MM.1S (cell line): Measurements from ENCODE around the gene CCDC77.

Source experiments
- DNase-seq: peaks from one replicate; pipeline ENCODE4 v3.0.0-alpha.2; 2015
- H2AFZ ChIP-seq: fragments of 300-600 bp; sonication (generic); 2 replicates; pipeline ENCODE4 v1.6.0; 2016; ENCODE audit warnings: antibody characterized with exemption, low read length
- H3F3A ChIP-seq: fragments of 300-600 bp; sonication (generic); 2 replicates; pipeline ENCODE4 v1.6.1; 2016; ENCODE audit warnings: mild to moderate bottlenecking, antibody characterized with exemption, low read length, moderate library complexity, mixed read lengths; ENCODE audit not compliant: insufficient read depth
- H3K27ac ChIP-seq: fragments of 300-600 bp; sonication (generic); 2 replicates; pipeline ENCODE4 v1.5.1; 2016; ENCODE audit warnings: mild to moderate bottlenecking, low read length
- H3K27me3 ChIP-seq: fragments of 300-600 bp; sonication (generic); replicated peaks from 2 replicates; pipeline ENCODE4 v1.6.0; 2016; ENCODE audit warnings: low read length; ENCODE audit not compliant: insufficient read depth
- H3K36me3 ChIP-seq: fragments of 300-600 bp; sonication (generic); replicated peaks from 2 replicates; pipeline ENCODE4 v1.6.1; 2016; ENCODE audit warnings: mild to moderate bottlenecking, low read length, mixed read lengths; ENCODE audit not compliant: insufficient read depth
- H3K4me1 ChIP-seq: fragments of 300-600 bp; sonication (generic); 2 replicates; pipeline ENCODE4 v1.6.1; 2016; ENCODE audit warnings: low read length, mixed read lengths
- H3K4me2 ChIP-seq: fragments of 300-600 bp; sonication (generic); 2 replicates; pipeline ENCODE4 v1.6.0; 2016; ENCODE audit warnings: low read depth, low read length
- H3K4me3 ChIP-seq: fragments of 300-600 bp; sonication (generic); 2 replicates; pipeline ENCODE4 v1.5.1; 2016; ENCODE audit warnings: low read length, mixed read lengths
- H3K79me2 ChIP-seq: fragments of 300-600 bp; sonication (generic); 2 replicates; pipeline ENCODE4 v1.6.1; 2016; ENCODE audit warnings: mixed run types, low read length, mixed read lengths
- H3K9ac ChIP-seq: fragments of 300-600 bp; sonication (generic); 2 replicates; pipeline ENCODE4 v1.6.1; 2016; ENCODE audit warnings: low read length, mixed read lengths
- H3K9me2 ChIP-seq: fragments of 300-600 bp; sonication (generic); replicated peaks from 2 replicates; pipeline ENCODE4 v1.6.1; 2016; ENCODE audit warnings: mild to moderate bottlenecking, low read length, mixed read lengths; ENCODE audit not compliant: insufficient read depth
- H3K9me3 ChIP-seq: fragments of 300-600 bp; sonication (generic); replicated peaks from 2 replicates; pipeline ENCODE4 v1.6.1; 2016; ENCODE audit warnings: mild to moderate bottlenecking, low read length, mixed read lengths; ENCODE audit not compliant: insufficient read depth
- H4K20me1 ChIP-seq: fragments of 300-600 bp; sonication (generic); 2 replicates; pipeline ENCODE4 v1.6.1; 2016; ENCODE audit warnings: mild to moderate bottlenecking, low read length, moderate library complexity, mixed read lengths; ENCODE audit not compliant: insufficient read depth
- EZH2 ChIP-seq: fragments of 300-600 bp; sonication (generic); optimal IDR thresholded peaks from 2 replicates; pipeline ENCODE3; 2017; ENCODE audit warnings: low read depth, mild to moderate bottlenecking, antibody characterized with exemption, low read length, mixed read lengths
- EZH2phosphoT487 ChIP-seq: fragments of 300-600 bp; sonication (generic); IDR thresholded peaks from 2 replicates; pipeline ENCODE4 v1.6.1; 2018; ENCODE audit warnings: antibody characterized with exemption, low read length
- TF ChIP-seq, protein P1 (sequence below): fragments of 300-600 bp; sonication (generic); IDR thresholded peaks from 2 replicates; pipeline ENCODE4 v1.5.1; 2016; ENCODE audit warnings: antibody characterized with exemption, low read length, mixed read lengths

CCDC77 gene

DNA sequence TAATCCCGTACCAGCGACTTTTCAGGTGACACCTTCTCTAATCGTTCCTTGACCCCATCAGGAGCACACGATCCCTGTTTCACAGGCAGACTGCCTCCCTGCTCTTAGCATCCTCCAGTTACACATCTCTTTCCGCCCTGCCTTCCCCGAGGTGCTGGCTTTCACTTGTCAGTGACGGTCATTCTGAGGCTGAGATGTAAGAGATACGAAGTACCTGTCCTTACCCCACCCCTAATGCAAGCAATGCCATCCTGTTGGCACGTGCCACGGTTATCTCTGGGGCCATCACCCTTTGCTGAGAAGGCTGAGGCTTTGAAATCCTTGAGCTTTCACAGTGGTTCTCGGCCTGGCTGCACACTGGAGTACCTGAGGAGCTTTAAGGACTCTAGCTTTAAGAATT is 82.7 kb downstream of the CCDC77 start:
- no peaks in the 10 kb centered on the region for H3K9me3 ChIP-seq
- no peak overlapping the region for H3K4me3 ChIP-seq
- no peaks in the 10 kb centered on the region for H3K79me2 ChIP-seq
- H3K27ac ChIP-seq: no peak overlapping the region
- H3K4me1 ChIP-seq: no peaks in the 10 kb centered on the region
- TF ChIP-seq, protein P1, sequence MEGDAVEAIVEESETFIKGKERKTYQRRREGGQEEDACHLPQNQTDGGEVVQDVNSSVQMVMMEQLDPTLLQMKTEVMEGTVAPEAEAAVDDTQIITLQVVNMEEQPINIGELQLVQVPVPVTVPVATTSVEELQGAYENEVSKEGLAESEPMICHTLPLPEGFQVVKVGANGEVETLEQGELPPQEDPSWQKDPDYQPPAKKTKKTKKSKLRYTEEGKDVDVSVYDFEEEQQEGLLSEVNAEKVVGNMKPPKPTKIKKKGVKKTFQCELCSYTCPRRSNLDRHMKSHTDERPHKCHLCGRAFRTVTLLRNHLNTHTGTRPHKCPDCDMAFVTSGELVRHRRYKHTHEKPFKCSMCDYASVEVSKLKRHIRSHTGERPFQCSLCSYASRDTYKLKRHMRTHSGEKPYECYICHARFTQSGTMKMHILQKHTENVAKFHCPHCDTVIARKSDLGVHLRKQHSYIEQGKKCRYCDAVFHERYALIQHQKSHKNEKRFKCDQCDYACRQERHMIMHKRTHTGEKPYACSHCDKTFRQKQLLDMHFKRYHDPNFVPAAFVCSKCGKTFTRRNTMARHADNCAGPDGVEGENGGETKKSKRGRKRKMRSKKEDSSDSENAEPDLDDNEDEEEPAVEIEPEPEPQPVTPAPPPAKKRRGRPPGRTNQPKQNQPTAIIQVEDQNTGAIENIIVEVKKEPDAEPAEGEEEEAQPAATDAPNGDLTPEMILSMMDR: no peak
- no peak for TF ChIP-seq EZH2phosphoT487
- TF ChIP-seq EZH2: no peak
- no peak overlapping the region for H2AFZ ChIP-seq
- no peak overlapping the region for H3K9ac ChIP-seq
- no peaks in the 10 kb centered on the region for H3K27me3 ChIP-seq
- H3K9me2 ChIP-seq: no peaks in the 10 kb centered on the region
- DNase-seq: no peak
- no peak overlapping the region for H3K4me2 ChIP-seq
- H3F3A ChIP-seq: no peaks in the 10 kb centered on the region
- H4K20me1 ChIP-seq: no peaks in the 10 kb centered on the region
- H3K36me3 ChIP-seq: no peaks in the 10 kb centered on the region

DNA sequence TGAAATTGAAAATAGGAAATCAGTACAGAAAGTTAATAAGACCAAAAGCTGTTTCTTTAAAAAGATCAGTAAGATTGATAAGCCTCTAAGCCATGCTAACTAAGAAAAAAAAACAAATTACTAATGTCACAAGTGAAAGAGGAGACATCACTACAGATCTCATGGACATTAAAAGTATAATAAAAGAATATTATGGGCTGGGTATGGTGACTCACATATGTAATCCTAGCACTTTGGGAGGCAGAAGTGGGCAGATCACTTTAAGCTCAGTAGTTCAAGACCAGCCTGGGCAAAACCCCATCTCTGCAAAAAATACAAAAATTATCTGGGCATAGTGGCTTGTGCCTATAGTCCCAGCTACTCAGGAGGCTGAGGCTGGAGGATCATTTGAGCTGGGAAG is 88.8 kb downstream of the CCDC77 start:
- Histone ChIP-seq H3K4me3 (no peak overlapping the region), H3K4me2 (no peak overlapping the region), H3K9me2 (no peaks in the 10 kb centered on the region), H3K27me3 (no peaks in the 10 kb centered on the region), H3K36me3 (no peaks in the 10 kb centered on the region), H4K20me1 (no peaks in the 10 kb centered on the region), H3K79me2 (no peaks in the 10 kb centered on the region), H3K4me1 (no peaks in the 10 kb centered on the region), H2AFZ (no peak overlapping the region), H3F3A (no peaks in the 10 kb centered on the region), H3K27ac (no peak overlapping the region), H3K9me3 (no peaks in the 10 kb centered on the region), H3K9ac (no peak overlapping the region)
- TF ChIP-seq EZH2phosphoT487 (no peak), EZH2 (no peak)
- TF ChIP-seq, protein P1: no peak
- DNase-seq: no peak
